SK-MEL-5 (cell line): Measurements from ENCODE around the gene DNAJB7. TPM values are rescaled to one million over a fixed set of nuclear protein-coding genes. Genes with fewer than 3 reads are reported as not detected.

Experiments
- small RNA-seq, 2 experiments: library from RNA; depleted of rRNA; stranded (forward); fragments of <200 nt; gene quantifications; one replicate each; pipeline ENCODE3, GENCODE V24; 2014
- total RNA-seq: library from RNA; depleted of rRNA; stranded (reverse); fragments of >200 nt; shearing (Covaris generic); gene quantifications from 2 replicates; pipeline ENCODE4 v1.2.3, GENCODE V29; 2014; rRNA removed

Gene DNAJB7
- total RNA-seq, 1 experiment from 2014 or later, result not detected

Small RNAs within 50 kb of the gene (small RNA-seq; reads per million reads assigned to genes)
- gene MIR4766, result 0 to 0.05 reads per million in 2 experiments

Other genes with a start within 250 kb of the DNAJB7 start
- 10.5 and 16.4 TPM in 2 replicates for gene MRTFA, start 225.4 kb downstream of the DNAJB7 start, total RNA-seq
- gene MCHR1, start 182.6 kb downstream of the DNAJB7 start, total RNA-seq, result not detected in 2 replicates
- gene SLC25A17, start 42.8 kb downstream of the DNAJB7 start, total RNA-seq, result 39.0 and 45.4 TPM in 2 replicates
- 385 and 493 TPM in 2 replicates for gene ST13, start 5.5 kb downstream of the DNAJB7 start, total RNA-seq
- 11.3 and 14.6 TPM in 2 replicates for gene XPNPEP3, start 5.0 kb downstream of the DNAJB7 start, total RNA-seq
- gene RBX1, start 89.3 kb upstream of the DNAJB7 start, total RNA-seq, result 75.5 and 93.9 TPM in 2 replicates
- gene EP300, start 230.5 kb upstream of the DNAJB7 start, total RNA-seq, result 29.0 and 33.4 TPM in 2 replicates